Naive thymus-derived CD4-positive, alpha-beta T cell (primary cell): ENCODE measurements around the gene TAS2R8. TPM values are rescaled to one million over a fixed set of nuclear protein-coding genes. Genes with fewer than 3 reads are reported as not detected.

Experiments used
- ATAC-seq: fragments of 150-1000 bp; cut with Tn5 transposase; 2 replicates; pipeline ENCODE4 v1.10.0; 2021; ENCODE audit warnings: mild to moderate bottlenecking, moderate library complexity
- CTCF ChIA-PET: fragments of 350-600 bp; sonication (Branson Sonifier 250); formaldehyde crosslinking; loops from one replicate; lab custom pipeline; 2021; ENCODE audit warnings: antibody characterized with exemption; lab: Charles Lee
- POLR2A ChIA-PET: fragments of 350-600 bp; sonication (Branson Sonifier 250); formaldehyde crosslinking; loops from one replicate; lab custom pipeline; 2021; ENCODE audit warnings: antibody characterized with exemption, inconsistent platforms; lab: Charles Lee
- DNase-seq, 9 donors: peaks; one replicate each; pipeline versions ENCODE4 v3.0.0 to v3.0.0-alpha.2; 2020 to 2022; ENCODE audit warnings: mixed read lengths in 1 of 9
- H3K27ac ChIP-seq: one replicate; pipeline ENCODE4 v1.7.0; 2013; ENCODE audit warnings: mild to moderate bottlenecking, low read depth, low read length, moderate library complexity
- H3K27me3 ChIP-seq, 2 donors: one replicate each; pipeline ENCODE4 v1.7.0; 2013; ENCODE audit warnings: low read length in 2 of 2, mild to moderate bottlenecking in 2 of 2, moderate library complexity in 2 of 2; ENCODE audit not compliant: control insufficient read depth in 2 of 2, insufficient read depth in 2 of 2
- H3K36me3 ChIP-seq, 3 experiments: 1 replicate in 2 of 3; 2 replicates in 1 of 3; pipeline ENCODE4 v1.7.0; 2013; ENCODE audit warnings: low read length in 3 of 3, mild to moderate bottlenecking in 3 of 3, moderate library complexity in 1 of 3; ENCODE audit not compliant: insufficient read depth in 3 of 3, control insufficient read depth in 2 of 3
- H3K4me1 ChIP-seq, 2 donors: one replicate each; pipeline ENCODE4 v1.7.0; 2013; ENCODE audit warnings: low read length in 2 of 2, mild to moderate bottlenecking in 2 of 2, moderate library complexity in 1 of 2; ENCODE audit not compliant: control insufficient read depth in 2 of 2, insufficient read depth in 2 of 2
- H3K4me3 ChIP-seq: 2 replicates; pipeline ENCODE4 v1.7.0; 2013; ENCODE audit warnings: mild to moderate bottlenecking, low read length
- H3K9me3 ChIP-seq, 3 experiments: 1 replicate in 2 of 3; 2 replicates in 1 of 3; pipeline ENCODE4 v1.7.0; 2013; ENCODE audit warnings: low read length in 3 of 3; ENCODE audit not compliant: control insufficient read depth in 2 of 3
- H3K27ac Mint-ChIP-seq, 9 donors: one replicate each; pipeline ENCODE4 v1.8.0; 2020 to 2022; ENCODE audit warnings: mixed read lengths in 9 of 9, mild to moderate bottlenecking in 8 of 9, moderate library complexity in 5 of 9, inconsistent platforms in 2 of 9
- H3K27me3 Mint-ChIP-seq, 5 donors: one replicate each; pipeline ENCODE4 v1.8.0; 2021 to 2022; ENCODE audit warnings: mixed read lengths in 5 of 5, mild to moderate bottlenecking in 1 of 5
- H3K36me3 Mint-ChIP-seq, 5 donors: one replicate each; pipeline ENCODE4 v1.8.0; 2020 to 2022; ENCODE audit warnings: mixed read lengths in 5 of 5, mild to moderate bottlenecking in 3 of 5, inconsistent platforms in 1 of 5
- H3K4me1 Mint-ChIP-seq, 7 donors: one replicate each; pipeline ENCODE4 v1.8.0; 2020 to 2022; ENCODE audit warnings: mixed read lengths in 7 of 7, mild to moderate bottlenecking in 3 of 7, inconsistent platforms in 1 of 7
- H3K4me3 Mint-ChIP-seq, 10 donors: one replicate each; pipeline ENCODE4 v1.8.0; 2020 to 2022; ENCODE audit warnings: mild to moderate bottlenecking in 10 of 10, mixed read lengths in 10 of 10, moderate library complexity in 6 of 10, inconsistent platforms in 2 of 10
- H3K9me3 Mint-ChIP-seq, 11 donors: one replicate each; pipeline ENCODE4 v1.8.0; 2020 to 2022; ENCODE audit warnings: mixed read lengths in 11 of 11, mild to moderate bottlenecking in 4 of 11, inconsistent platforms in 1 of 11, moderate library complexity in 1 of 11
- intact Hi-C, 2 donors: fragments of 100-400 bp; cut with micrococcal nuclease; formaldehyde crosslinking; loops; one replicate each; pipeline ENCODE4 v1.15.1; 2023
- polyA plus RNA-seq, 2 donors: library from polyadenylated mRNA; unstranded; fragments of 300-500 nt; fragmentation: Illumina TruSeq; gene quantifications; one replicate each; pipeline ENCODE4 v1.2.3, GENCODE V29; 2021
- total RNA-seq, 6 experiments: library from RNA in 5 of 6; stranded (reverse) in 5 of 6; gene quantifications; 1 replicate in 5 of 6; 2 replicates in 1 of 6; pipeline ENCODE4 v1.2.3 and lab custom pipeline; 2021 to 2026

TAS2R8 gene
- total and polyA plus RNA-seq, 7 experiments from 2014 or later: not detected

DNA sequence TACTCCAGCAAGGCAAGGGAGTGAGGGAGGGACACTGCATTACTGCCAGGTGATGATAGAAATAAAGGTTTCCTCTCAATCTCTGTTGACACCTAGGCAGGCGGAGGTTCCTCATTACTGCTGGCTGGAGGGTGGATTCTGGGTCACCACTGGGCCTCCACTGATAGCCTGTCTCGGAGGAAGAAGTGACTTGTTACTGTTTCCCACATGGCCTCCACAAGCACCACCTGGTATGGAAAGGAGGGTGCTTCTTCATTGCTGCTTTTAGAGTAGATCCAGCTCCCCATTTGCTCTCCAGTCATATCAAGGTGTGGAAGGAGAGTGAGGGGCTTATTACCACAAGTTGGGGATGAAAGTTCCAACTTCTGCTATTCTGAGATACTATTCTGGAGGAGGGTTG lies 35.8 kb upstream of the TAS2R8 start:
- POLR2A ChIA-PET: no interaction called here
- Histone ChIP-seq H3K9me3 (no peaks in the 10 kb centered on the region), H3K4me1 (no peaks in the 10 kb centered on the region), H3K4me3 (no peak overlapping the region), H3K36me3 (peaks cover 0 to 6% (median 0%) of the 10 kb centered on the region in 3 experiments), H3K27me3 (no peaks in the 10 kb centered on the region), H3K27ac (no peak overlapping the region)
- Mint-ChIP-seq H3K36me3 (peaks cover 12 to 63% (median 35%) of the 10 kb centered on the region in 5 donors), H3K4me3 (no peak overlapping the region), H3K27ac (no peak overlapping the region), H3K4me1 (peaks cover 0 to 3% (median 0%) of the 10 kb centered on the region in 7 donors), H3K27me3 (no peaks in the 10 kb centered on the region), H3K9me3 (peaks cover 0 to 6% (median 3%) of the 10 kb centered on the region in 11 donors)
- no peak for ATAC-seq
- intact Hi-C loops: no loop called here
- no peak for DNase-seq
- CTCF ChIA-PET: no interaction called here

DNA sequence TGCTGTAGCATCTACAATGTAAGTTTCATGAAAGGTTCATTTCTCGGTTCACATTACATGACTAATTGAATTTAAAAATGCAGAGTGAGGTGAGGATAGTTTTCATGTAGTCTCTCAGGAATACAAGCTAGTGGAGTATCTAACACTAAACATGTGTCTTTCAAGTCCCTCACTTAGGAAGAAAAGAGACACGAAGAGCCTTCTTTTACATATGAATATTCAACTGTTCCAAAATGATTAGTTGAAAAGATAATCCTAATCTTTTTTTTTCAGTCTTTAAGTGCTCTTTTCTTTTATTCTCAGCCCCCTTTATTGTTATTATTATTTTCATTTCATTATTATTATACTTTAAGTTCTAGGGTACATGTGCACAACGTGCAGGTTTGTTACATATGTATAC lies 31.4 kb upstream of the TAS2R8 start:
- Mint-ChIP-seq H3K4me3 (no peak overlapping the region), H3K27me3 (no peaks in the 10 kb centered on the region), H3K27ac (no peak overlapping the region), H3K4me1 (no peaks in the 10 kb centered on the region), H3K9me3 (peaks cover 0 to 20% (median 5%) of the 10 kb centered on the region in 11 donors), H3K36me3 (peaks cover 0 to 37% (median 4%) of the 10 kb centered on the region in 5 donors)
- POLR2A ChIA-PET: no interaction called here
- Histone ChIP-seq H3K4me3 (no peak overlapping the region), H3K36me3 (no peaks in the 10 kb centered on the region), H3K27me3 (no peaks in the 10 kb centered on the region), H3K4me1 (no peaks in the 10 kb centered on the region), H3K9me3 (no peaks in the 10 kb centered on the region), H3K27ac (no peak overlapping the region)
- ATAC-seq (no peak), DNase-seq (no peak)
- intact Hi-C loops: no loop called here
- CTCF ChIA-PET: no interaction called here

DNA sequence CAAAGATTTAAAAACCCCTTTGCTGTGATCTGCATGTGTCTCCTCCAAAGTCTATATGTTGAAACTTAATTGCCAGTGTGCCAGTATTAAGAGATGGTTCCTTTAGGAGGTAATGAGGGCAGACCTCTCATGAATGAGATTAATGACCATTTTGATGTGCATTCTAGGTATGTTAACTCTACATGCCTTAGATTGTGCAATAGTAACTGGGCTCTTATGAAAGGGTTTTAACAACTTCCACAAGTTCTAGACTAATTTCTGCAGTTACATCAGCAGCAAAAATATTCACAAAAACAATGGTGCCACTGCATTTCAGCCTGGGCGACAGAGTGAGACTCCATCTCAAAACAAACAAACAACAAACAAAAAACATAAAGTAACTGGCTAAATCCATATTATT lies 22.9 kb upstream of the TAS2R8 start:
- Mint-ChIP-seq H3K36me3 (peaks cover 0 to 3% (median 0%) of the 10 kb centered on the region in 5 donors), H3K27ac (no peak overlapping the region), H3K4me1 (no peaks in the 10 kb centered on the region), H3K27me3 (no peaks in the 10 kb centered on the region), H3K4me3 (no peak overlapping the region), H3K9me3 (no peaks in the 10 kb centered on the region)
- intact Hi-C loops: loop anchor here in 1 of 2 donors (5.0 kb wide), 1 partner anchor 52 kb away; the partner anchor contains the start of gene PRH1
- Histone ChIP-seq H3K27me3 (no peaks in the 10 kb centered on the region), H3K4me1 (no peaks in the 10 kb centered on the region), H3K4me3 (no peak overlapping the region), H3K9me3 (no peaks in the 10 kb centered on the region), H3K27ac (no peak overlapping the region), H3K36me3 (no peaks in the 10 kb centered on the region)
- POLR2A ChIA-PET: no interaction called here
- ATAC-seq: no peak
- DNase-seq: no peak
- CTCF ChIA-PET: no interaction called here

DNA sequence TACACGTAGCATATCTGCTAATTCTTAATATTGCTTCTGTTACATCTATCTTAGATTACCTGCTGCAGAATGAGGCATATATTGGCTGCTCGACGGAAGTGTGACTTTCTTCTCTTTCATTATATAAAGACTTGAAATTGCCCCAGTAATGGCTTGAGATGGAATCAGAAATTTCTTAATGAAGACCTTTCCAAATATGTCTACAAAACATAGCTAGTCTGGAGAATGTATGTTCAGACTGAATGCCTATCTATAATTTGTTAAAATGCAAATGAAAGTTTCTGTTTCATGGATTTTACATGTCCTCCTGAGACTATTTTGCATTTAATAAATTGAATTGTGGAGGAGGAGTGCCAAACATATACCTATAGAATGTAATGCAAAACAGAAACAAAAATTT lies 19.2 kb upstream of the TAS2R8 start, which contains the start of gene TAS2R10:
TAS2R10 (minus strand) TSS at position 101 of the 400 bp plus-strand sequence; CDS start at position 12, 89 bp downstream.
- DNase-seq (no peak), ATAC-seq (no peak)
- Histone ChIP-seq H3K4me1 (no peaks in the 10 kb centered on the region), H3K4me3 (no peak within 1 kb of the TSS), H3K36me3 (no peaks in the 10 kb centered on the region), H3K27me3 (no peaks in the 10 kb centered on the region), H3K9me3 (no peaks in the 10 kb centered on the region), H3K27ac (no peak within 1 kb of the TSS)
- Mint-ChIP-seq H3K27me3 (no peaks in the 10 kb centered on the region), H3K27ac (no peak within 1 kb of the TSS), H3K9me3 (peaks cover 0 to 2% (median 0%) of the 10 kb centered on the region in 11 donors), H3K36me3 (peaks cover 0 to 4% (median 0%) of the 10 kb centered on the region in 5 donors), H3K4me3 (no peak within 1 kb of the TSS), H3K4me1 (peaks cover 0 to 2% (median 0%) of the 10 kb centered on the region in 7 donors)
- ChIA-PET CTCF (no interaction called here), POLR2A (no interaction called here)
- intact Hi-C loops: no loop called here

DNA sequence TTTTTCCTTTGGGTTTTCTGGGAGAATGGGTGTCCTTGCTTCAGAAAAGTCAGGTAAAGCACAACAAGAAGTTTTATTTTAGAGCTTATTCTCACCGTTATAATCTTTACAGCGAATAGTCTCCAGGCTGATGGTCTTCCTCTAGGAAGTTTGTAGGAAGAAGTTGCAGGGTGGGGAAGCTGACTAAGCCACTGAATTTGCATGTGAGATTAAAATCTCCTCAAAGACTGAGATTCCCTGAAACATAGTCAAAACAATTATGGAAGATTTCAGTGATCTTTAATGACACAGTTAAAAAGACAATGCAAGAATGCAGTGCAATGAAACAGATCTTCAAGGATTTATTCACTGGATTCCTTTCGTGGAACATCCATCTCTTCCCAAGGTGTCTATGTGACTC lies 17.9 kb upstream of the TAS2R8 start:
- Mint-ChIP-seq H3K4me1 (peaks cover 0 to 2% (median 0%) of the 10 kb centered on the region in 7 donors), H3K4me3 (no peak overlapping the region), H3K27me3 (no peaks in the 10 kb centered on the region), H3K9me3 (peaks cover 0 to 2% (median 0%) of the 10 kb centered on the region in 11 donors), H3K27ac (no peak overlapping the region), H3K36me3 (peaks cover 0 to 4% (median 0%) of the 10 kb centered on the region in 5 donors)
- Histone ChIP-seq H3K36me3 (no peaks in the 10 kb centered on the region), H3K27me3 (no peaks in the 10 kb centered on the region), H3K4me1 (no peaks in the 10 kb centered on the region), H3K27ac (no peak overlapping the region), H3K4me3 (no peak overlapping the region), H3K9me3 (no peaks in the 10 kb centered on the region)
- CTCF ChIA-PET: no interaction called here
- POLR2A ChIA-PET: no interaction called here
- intact Hi-C loops: no loop called here
- ATAC-seq (no peak), DNase-seq (no peak)

DNA sequence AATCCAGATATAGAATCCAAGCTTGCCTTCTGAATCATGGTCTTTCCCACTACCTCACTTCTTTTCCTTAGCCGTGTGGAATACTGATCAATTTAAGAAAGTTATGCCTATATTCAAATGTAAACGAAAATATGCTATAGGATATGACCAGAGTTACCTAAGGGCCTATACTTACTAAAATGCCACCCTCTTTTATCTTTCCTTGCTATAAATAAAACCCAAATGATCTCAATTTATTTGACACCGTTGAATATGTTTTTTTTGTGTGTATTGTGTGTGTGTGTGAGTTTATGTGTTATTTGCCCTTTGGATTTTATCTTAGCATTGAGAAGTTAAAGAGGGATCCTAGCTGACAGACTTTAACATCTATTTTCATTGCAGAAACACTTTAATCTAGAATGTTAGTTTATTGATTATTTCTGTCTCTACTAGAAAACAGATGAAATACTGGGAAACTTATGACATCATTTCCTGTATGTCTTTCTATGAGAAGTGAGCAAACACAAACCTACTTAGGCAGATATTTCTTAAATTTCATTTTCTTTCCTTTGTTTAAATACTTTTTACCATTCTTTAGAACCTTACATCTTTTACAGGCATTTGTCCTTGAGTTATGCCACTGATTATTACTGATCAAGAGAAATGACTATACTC lies 4.9 kb upstream of the TAS2R8 start:
- Mint-ChIP-seq H3K27ac (no peak overlapping the region), H3K4me3 (no peak overlapping the region), H3K9me3 (no peaks in the 10 kb centered on the region), H3K27me3 (peaks cover 22 to 38% (median 26%) of the 10 kb centered on the region in 5 donors), H3K4me1 (no peaks in the 10 kb centered on the region), H3K36me3 (no peaks in the 10 kb centered on the region)
- POLR2A ChIA-PET: no interaction called here
- DNase-seq (no peak), ATAC-seq (no peak)
- H3K9me3 ChIP-seq: no peaks in the 10 kb centered on the region
- CTCF ChIA-PET: no interaction called here
- no peak overlapping the region for H3K4me3 ChIP-seq
- no peaks in the 10 kb centered on the region for H3K36me3 ChIP-seq
- no peaks in the 10 kb centered on the region for H3K27me3 ChIP-seq
- no peak overlapping the region for H3K27ac ChIP-seq
- intact Hi-C loops: no loop called here
- no peaks in the 10 kb centered on the region for H3K4me1 ChIP-seq

DNA sequence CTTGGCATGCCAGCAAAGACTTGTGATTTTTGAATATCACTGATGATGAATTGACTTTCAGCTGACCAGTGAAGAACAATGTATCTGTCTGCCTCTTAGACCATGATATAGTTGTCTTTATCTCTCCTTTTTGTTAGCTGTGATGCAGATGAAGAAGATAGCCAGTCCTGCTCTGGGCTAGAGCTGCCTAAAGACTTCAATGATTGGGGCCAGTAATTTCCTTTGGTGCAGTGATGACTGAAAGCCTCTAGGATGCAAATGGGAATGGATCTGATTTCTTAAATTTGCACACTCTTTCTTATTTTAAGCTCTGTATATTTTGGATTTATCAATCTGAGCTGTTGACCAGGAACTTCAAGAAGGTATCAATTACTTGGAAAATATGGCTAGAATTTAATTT lies 3.0 kb upstream of the TAS2R8 start, which contains the start of gene TAS2R9:
TAS2R9 (minus strand) TSS at position 101 of the 400 bp plus-strand sequence; CDS start at position 8, 93 bp downstream.
- ATAC-seq (no peak), DNase-seq (no peak)
- Mint-ChIP-seq H3K36me3 (no peaks in the 10 kb centered on the region), H3K9me3 (no peaks in the 10 kb centered on the region), H3K4me1 (no peaks in the 10 kb centered on the region), H3K27ac (no peak within 1 kb of the TSS), H3K4me3 (no peak within 1 kb of the TSS), H3K27me3 (peaks cover 27 to 39% (median 33%) of the 10 kb centered on the region in 5 donors)
- intact Hi-C loops: no loop called here
- no peaks in the 10 kb centered on the region for H3K36me3 ChIP-seq
- H3K4me1 ChIP-seq: no peaks in the 10 kb centered on the region
- H3K27ac ChIP-seq: no peak within 1 kb of the TSS
- POLR2A ChIA-PET: no interaction called here
- H3K9me3 ChIP-seq: no peaks in the 10 kb centered on the region
- H3K27me3 ChIP-seq: no peaks in the 10 kb centered on the region
- H3K4me3 ChIP-seq: no peak within 1 kb of the TSS
- CTCF ChIA-PET: no interaction called here
